Ramos (cell line): ENCODE results near the gene PLXDC1.
"Not testable (repeated sequence)": the region's sequence is repeated elsewhere in the genome, so short reads cannot be mapped to it uniquely, and the experiment has no call there.

Experiments used
- in situ Hi-C: fragments of 300-500 bp; cut with MboI; formaldehyde crosslinking; loops from one replicate; pipeline ENCODE4 v1.14.3; 2022; ENCODE audit warnings: low sequenced_read_pairs; ENCODE audit not compliant: unreplicated experiment

The PLXDC1 gene

GRCh38 chr17:39028690-39029089 is 122.7 kb downstream of the PLXDC1 start:
- in situ Hi-C loops, result no loop called here

GRCh38 chr17:39027455-39028035 is 123.9 kb downstream of the PLXDC1 start:
- in situ Hi-C loops, result no loop called here

GRCh38 chr17:39026980-39027451 is 124.4 kb downstream of the PLXDC1 start:
- in situ Hi-C loops, result no loop called here

- in situ Hi-C loops, result not testable (repeated sequence)
These were observed 125.1 kb downstream of the PLXDC1 start for GRCh38 chr17:39026346-39026745.

DNA sequence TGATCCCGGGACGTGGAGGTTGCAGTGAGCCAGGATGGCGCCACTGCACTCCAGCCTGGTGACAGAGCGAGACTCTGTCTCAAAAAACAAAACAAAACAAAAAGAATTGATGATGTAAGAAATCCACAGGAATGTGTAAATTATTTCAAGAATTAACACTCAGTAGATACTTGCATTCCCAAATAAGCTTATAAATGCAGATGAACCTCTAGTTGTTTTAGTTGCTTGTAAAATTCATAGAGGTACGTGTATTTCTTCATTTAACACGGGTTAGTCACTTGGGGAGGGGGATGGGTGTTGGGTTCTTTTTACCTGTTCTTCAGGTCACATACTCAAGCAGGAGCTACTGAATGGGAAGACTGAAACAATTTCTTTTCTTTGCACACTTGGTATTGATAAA is 128.5 kb downstream of the PLXDC1 start:
- in situ Hi-C loops, result no loop called here

DNA sequence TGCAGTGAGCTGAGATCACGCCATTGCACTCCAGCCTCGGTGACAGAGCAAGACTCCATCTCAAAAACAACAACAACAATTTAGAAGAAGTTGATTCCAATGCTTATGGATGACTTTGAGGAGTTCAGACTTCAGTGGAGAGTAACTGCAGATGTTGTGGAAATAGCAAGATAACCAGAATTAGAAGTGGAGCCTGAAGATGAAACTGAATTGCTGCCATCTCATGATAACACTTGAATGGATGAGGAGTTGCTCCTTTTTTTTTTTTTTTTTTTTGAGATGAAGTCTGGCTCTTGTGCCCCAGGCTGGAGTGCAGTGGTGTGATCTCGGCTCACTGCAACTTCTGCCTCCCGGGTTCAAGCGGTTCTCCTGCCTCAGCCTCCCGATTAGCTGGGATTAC is 131.4 kb downstream of the PLXDC1 start:
- in situ Hi-C loops, result not testable (repeated sequence)

DNA sequence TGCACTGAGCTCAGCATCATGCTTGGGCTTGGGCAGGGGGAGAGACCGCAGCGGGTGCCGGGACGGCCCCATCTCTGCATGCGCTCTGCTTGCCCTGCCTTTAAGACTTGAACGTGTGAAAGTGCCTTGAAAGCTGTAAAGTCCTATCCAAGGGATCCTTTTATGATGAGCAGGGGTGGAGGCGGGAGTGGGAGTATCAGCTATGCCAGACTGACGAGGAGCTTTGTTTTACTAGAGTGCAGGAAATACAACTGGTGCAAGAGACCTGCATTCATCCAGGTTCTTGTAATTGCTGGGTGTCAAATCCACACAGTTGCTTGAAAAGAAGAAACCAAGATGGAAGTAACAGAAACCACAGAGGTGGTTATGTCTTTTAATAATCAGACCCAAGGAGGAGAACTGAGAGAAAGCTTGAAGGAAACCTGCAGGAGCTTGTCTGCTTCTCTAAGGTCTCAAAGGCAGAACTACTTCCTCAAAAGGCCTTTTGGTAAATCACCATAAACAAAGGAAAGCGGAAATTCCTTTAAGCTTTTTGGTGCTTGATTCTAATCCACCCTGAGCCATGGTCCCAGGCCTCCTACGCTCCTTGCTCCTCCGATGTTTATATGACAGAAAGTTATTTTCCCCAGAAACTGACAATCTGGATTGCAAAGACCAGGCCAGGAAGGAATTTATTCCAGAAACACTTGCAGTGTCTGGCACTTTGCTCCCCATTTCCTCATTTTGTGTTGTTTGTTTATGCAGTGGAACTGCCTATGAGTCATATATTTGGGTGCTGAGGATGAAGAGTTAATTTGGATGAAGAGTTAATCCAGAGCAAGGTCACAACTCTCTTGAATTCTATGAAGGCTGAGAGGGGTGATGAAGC is 132.9 kb downstream of the PLXDC1 start:
- in situ Hi-C loops, result no loop called here

DNA sequence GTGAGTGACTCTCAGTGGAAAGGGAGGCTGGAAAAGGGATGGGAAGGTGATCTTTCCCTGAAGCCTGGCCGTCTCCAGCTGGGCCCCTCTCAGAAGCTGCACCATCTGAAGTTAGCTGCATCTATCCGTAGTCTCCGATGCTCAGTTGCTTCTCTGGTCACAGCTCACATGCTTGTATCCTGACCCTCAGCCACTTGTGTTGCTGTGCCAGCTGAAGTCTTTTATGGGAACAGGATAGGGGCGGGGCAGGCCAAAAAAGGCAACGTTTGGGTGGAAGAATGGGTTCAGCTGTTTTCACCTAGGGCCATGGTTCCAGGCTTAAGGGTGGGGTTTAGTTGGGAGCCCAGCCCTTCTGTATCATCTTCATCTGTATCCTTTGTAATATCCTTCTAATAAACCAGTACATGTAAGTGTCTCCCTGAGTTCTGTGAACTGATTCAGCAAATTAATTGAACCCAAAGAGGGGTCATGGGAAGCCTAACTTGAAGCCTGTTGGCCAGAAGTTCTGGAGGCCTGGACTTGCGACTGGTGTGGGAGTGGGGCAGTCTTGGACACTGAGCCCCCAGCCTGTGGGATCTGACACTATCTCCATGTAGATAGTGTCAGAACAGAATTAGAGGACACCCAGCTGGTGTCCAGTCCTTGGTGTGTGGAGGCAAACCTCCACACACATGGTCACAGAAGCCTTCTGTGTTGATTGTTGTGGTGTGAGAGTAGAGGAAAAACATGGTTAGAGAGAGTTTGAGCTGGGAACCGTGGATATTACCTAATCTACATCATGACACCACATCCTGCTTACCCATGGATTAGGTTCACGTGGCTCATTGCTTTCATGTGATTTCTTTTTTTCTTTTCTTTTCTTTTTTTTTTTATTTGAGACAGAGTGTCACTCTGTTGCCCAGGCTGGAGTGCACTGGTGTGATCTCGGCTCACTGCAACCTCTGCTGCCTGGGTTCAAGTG is 135.0 kb downstream of the PLXDC1 start:
- in situ Hi-C loops, result no loop called here

GRCh38 chr17:39015546-39015935 is 135.9 kb downstream of the PLXDC1 start:
- in situ Hi-C loops, result no loop called here

GRCh38 chr17:39014795-39015545 is 136.5 kb downstream of the PLXDC1 start:
- in situ Hi-C loops, result no loop called here

- in situ Hi-C loops, result no loop called here
These were observed 137.2 kb downstream of the PLXDC1 start for GRCh38 chr17:39014044-39014794.
